Smooth muscle cell (in vitro differentiated cells): Measurements from ENCODE around the gene FUT7. TPM values are rescaled to one million over a fixed set of nuclear protein-coding genes. Genes with fewer than 3 reads are reported as not detected.

Experiments used
- DNase-seq: peaks from one replicate; lab custom pipeline; 2025; ENCODE audit not compliant: unreplicated experiment; lab: John Stamatoyannopoulos, UW
- H2AFZ ChIP-seq: fragments of 200-600 bp; sonication (generic); 2 replicates; pipeline ENCODE4 v1.6.0; 2016; ENCODE audit warnings: antibody characterized with exemption, low read depth, mild to moderate bottlenecking
- H3F3A ChIP-seq: fragments of 200-600 bp; sonication (generic); 2 replicates; pipeline ENCODE4 v1.6.0; 2017; ENCODE audit warnings: antibody characterized with exemption, low read depth
- H3K27ac ChIP-seq: fragments of 200-600 bp; sonication (generic); 2 replicates; pipeline ENCODE4 v1.5.1; 2016; ENCODE audit warnings: low read depth, mild to moderate bottlenecking
- H3K27me3 ChIP-seq: fragments of 200-600 bp; sonication (generic); 2 replicates; pipeline ENCODE4 v1.6.1; 2016; ENCODE audit warnings: low read depth, mild to moderate bottlenecking
- H3K36me3 ChIP-seq: fragments of 200-600 bp; sonication (generic); 2 replicates; pipeline ENCODE4 v1.5.1; 2016; ENCODE audit warnings: low read depth
- H3K4me1 ChIP-seq: fragments of 200-600 bp; sonication (generic); 2 replicates; pipeline ENCODE4 v1.5.1; 2016; ENCODE audit warnings: low read depth
- H3K4me2 ChIP-seq: fragments of 200-600 bp; sonication (generic); 2 replicates; pipeline ENCODE4 v1.6.0; 2016; ENCODE audit warnings: mild to moderate bottlenecking
- H3K4me3 ChIP-seq: fragments of 200-600 bp; sonication (generic); 2 replicates; pipeline ENCODE4 v1.5.1; 2016; ENCODE audit warnings: mild to moderate bottlenecking
- H3K79me2 ChIP-seq: fragments of 200-600 bp; sonication (generic); 2 replicates; pipeline ENCODE4 v1.6.0; 2016; ENCODE audit warnings: low read depth, mild to moderate bottlenecking
- H3K9ac ChIP-seq: fragments of 200-600 bp; sonication (generic); 2 replicates; pipeline ENCODE4 v1.6.0; 2016; ENCODE audit warnings: low read depth
- H3K9me3 ChIP-seq: fragments of 200-600 bp; sonication (generic); replicated peaks from 2 replicates; pipeline ENCODE4 v1.5.1; 2016; ENCODE audit warnings: low read depth
- H4K20me1 ChIP-seq: fragments of 200-600 bp; sonication (generic); 2 replicates; pipeline ENCODE4 v1.6.0; 2016; ENCODE audit warnings: low read depth
- CTCF ChIP-seq: fragments of 200-600 bp; sonication (generic); IDR thresholded peaks from 2 replicates; pipeline ENCODE4 v1.5.1; 2017; ENCODE audit warnings: borderline replicate concordance, mild to moderate bottlenecking, antibody characterized with exemption; ENCODE audit not compliant: insufficient read depth, poor library complexity, severe bottlenecking
- WGBS: methylation state at CpG from one replicate; pipeline ENCODE4 v1.1.7; 2016; ENCODE audit warnings: low lambda C conversion rate; 5-methylcytosine and 5-hydroxymethylcytosine counted together
- polyA plus RNA-seq: library from polyadenylated mRNA; unstranded; fragments of >200 nt; fragmentation: Nextera tagmentation; extraction: Ambion mirVana; gene quantifications from 2 replicates; pipeline ENCODE4 v1.2.1, GENCODE V29; 2016
- total RNA-seq: library from RNA; depleted of rRNA; stranded (reverse); fragments of >200 nt; gene quantifications from 2 replicates; pipeline ENCODE4 v1.2.3, GENCODE V29; 2014

FUT7 gene
- total and polyA plus RNA-seq, 2 experiments from 2014 or later: not detected

DNA sequence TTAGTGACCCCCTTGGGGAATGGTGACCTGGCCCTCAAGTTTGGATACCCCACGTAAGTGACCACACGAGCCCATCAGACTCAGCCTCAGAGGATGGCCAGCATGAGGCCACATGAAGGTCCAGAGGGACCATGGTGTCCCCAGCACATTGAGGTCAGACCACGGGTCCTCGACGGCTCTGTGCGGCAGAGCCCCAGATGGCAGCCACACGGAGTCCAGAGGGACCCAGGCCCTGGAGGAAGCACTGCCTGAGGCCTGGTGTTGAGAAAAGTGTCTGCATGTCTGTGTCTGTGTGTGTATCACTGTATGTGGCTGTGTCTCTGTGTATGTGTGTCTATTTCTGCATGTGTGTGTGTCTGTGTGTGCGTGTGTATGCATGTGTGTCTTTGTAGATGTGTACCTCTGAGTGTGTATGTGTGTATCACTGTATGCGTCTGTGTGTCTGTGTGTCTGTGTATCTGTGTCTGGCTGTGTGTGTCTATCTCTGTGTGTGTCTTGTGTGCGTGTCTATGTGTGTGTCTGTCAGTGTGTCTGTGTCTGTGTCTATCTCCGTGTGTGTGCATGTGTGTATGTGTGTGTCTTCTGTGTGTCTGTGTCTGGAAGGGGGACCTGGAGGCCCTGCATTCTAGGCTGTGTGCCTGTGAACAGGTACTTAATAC is 48.1 kb downstream of the FUT7 start:
- Histone ChIP-seq H3K36me3 (no peaks in the 10 kb centered on the region), H3K4me1 (no peaks in the 10 kb centered on the region), H3K4me2 (no peak overlapping the region), H3K79me2 (no peaks in the 10 kb centered on the region), H3K9me3 (no peaks in the 10 kb centered on the region), H4K20me1 (peaks cover 9% of the 10 kb centered on the region), H3K27ac (no peak overlapping the region), H3K9ac (no peak overlapping the region), H2AFZ (no peak overlapping the region), H3K27me3 (peaks cover 29% of the 10 kb centered on the region), H3F3A (no peaks in the 10 kb centered on the region), H3K4me3 (no peak overlapping the region)
- TF ChIP-seq CTCF: no peak
- no peak for DNase-seq
- 83% methylated on average over 11 of the region's 11 CpGs for WGBS

- H3K27me3 ChIP-seq: peaks cover 29% of the 10 kb centered on the region
- H3K79me2 ChIP-seq: no peaks in the 10 kb centered on the region
- 93% methylated on average over 9 of the region's 9 CpGs for WGBS
- H3K4me3 ChIP-seq: no peak overlapping the region
- H3F3A ChIP-seq: no peaks in the 10 kb centered on the region
- no peaks in the 10 kb centered on the region for H3K4me1 ChIP-seq
- no peak overlapping the region for H3K4me2 ChIP-seq
- DNase-seq: no peak
- no peaks in the 10 kb centered on the region for H3K9me3 ChIP-seq
- H3K36me3 ChIP-seq: no peaks in the 10 kb centered on the region
- peaks cover 9% of the 10 kb centered on the region for H4K20me1 ChIP-seq
- no peak for TF ChIP-seq CTCF
- no peak overlapping the region for H3K9ac ChIP-seq
- no peak overlapping the region for H3K27ac ChIP-seq
- no peak overlapping the region for H2AFZ ChIP-seq
Observed at GRCh38 chr9:136983167-136983566, 48.7 kb downstream of the FUT7 start.

- 87% methylated on average over 18 of the region's 18 CpGs for WGBS
- no peak for DNase-seq
- peaks cover 9% of the 10 kb centered on the region for H4K20me1 ChIP-seq
- no peaks in the 10 kb centered on the region for H3K36me3 ChIP-seq
- H3K27ac ChIP-seq: no peak within 1 kb of the TSS
- no peak within 1 kb of the TSS for H3K4me3 ChIP-seq
- peaks cover 1% of the 10 kb centered on the region for H3K4me1 ChIP-seq
- no peaks in the 10 kb centered on the region for H3F3A ChIP-seq
- H3K4me2 ChIP-seq: no peak within 1 kb of the TSS
- H3K9ac ChIP-seq: no peak within 1 kb of the TSS
- H3K79me2 ChIP-seq: no peaks in the 10 kb centered on the region
- H3K9me3 ChIP-seq: no peaks in the 10 kb centered on the region
- no peak for TF ChIP-seq CTCF
- H3K27me3 ChIP-seq: peaks cover 29% of the 10 kb centered on the region
- H2AFZ ChIP-seq: no peak within 1 kb of the TSS
Observed at GRCh38 chr9:136982232-136983051, 49.4 kb downstream of the FUT7 start, which contains the start of gene LCNL1. Gene LCNL1, plus strand, starts transcription at chr9:136982993. Its CDS starts 594 bp downstream, at chr9:136983587.
